Amniotic stem cell (primary cell): ENCODE results near the gene ACKR3.

ENCODE experiments used
- DNase-seq: peaks from one replicate; lab custom pipeline; 2025; lab: John Stamatoyannopoulos, UW

ACKR3 gene

GRCh38 chr2:236569573-236569973 is at the start of gene ACKR3:
Gene ACKR3, plus strand, starts transcription at chr2:236569825. Its CDS starts 10,641 bp downstream, at chr2:236580466.
- peak; percentile 28 for DNase-seq

GRCh38 chr2:236521556-236521955 is 48.1 kb upstream of the ACKR3 start:
- DNase-seq = no peak

- no peak for DNase-seq
Observed at GRCh38 chr2:236523249-236523648, 46.4 kb upstream of the ACKR3 start.

- no peak for DNase-seq
Observed at GRCh38 chr2:236525411-236525997, 44.1 kb upstream of the ACKR3 start.

GRCh38 chr2:236526455-236527158 is 43.0 kb upstream of the ACKR3 start:
- no peak for DNase-seq

- no peak for DNase-seq
Observed at GRCh38 chr2:236527159-236527630, 42.4 kb upstream of the ACKR3 start.

- no peak for DNase-seq
Observed at GRCh38 chr2:236529606-236530005, 40.0 kb upstream of the ACKR3 start.

- no peak for DNase-seq
Observed at GRCh38 chr2:236530512-236530911, 39.1 kb upstream of the ACKR3 start.

- no peak for DNase-seq
Observed at GRCh38 chr2:236531195-236531594, 38.4 kb upstream of the ACKR3 start.

GRCh38 chr2:236531996-236532395 is 37.6 kb upstream of the ACKR3 start:
- no peak for DNase-seq

- DNase-seq = no peak
Observed at GRCh38 chr2:236533343-236533742, 36.3 kb upstream of the ACKR3 start.

GRCh38 chr2:236535024-236535423 is 34.6 kb upstream of the ACKR3 start:
- DNase-seq = no peak

GRCh38 chr2:236536727-236537398 is 32.8 kb upstream of the ACKR3 start:
- DNase-seq = no peak

- DNase-seq = no peak
Observed at GRCh38 chr2:236538242-236538641, 31.4 kb upstream of the ACKR3 start.

GRCh38 chr2:236541008-236541562 is 28.5 kb upstream of the ACKR3 start:
- DNase-seq = no peak

GRCh38 chr2:236544362-236544761 is 25.3 kb upstream of the ACKR3 start:
- DNase-seq = no peak

GRCh38 chr2:236545248-236545658 is 24.4 kb upstream of the ACKR3 start:
- DNase-seq = no peak

- DNase-seq = no peak
Observed at GRCh38 chr2:236545814-236546480, 23.7 kb upstream of the ACKR3 start.

GRCh38 chr2:236546561-236547002 is 23.0 kb upstream of the ACKR3 start:
- no peak for DNase-seq

GRCh38 chr2:236547725-236548124 is 21.9 kb upstream of the ACKR3 start:
- no peak for DNase-seq

GRCh38 chr2:236548179-236548921 is 21.3 kb upstream of the ACKR3 start:
- DNase-seq = no peak
